Kidney (tissue), 14 donors: ENCODE measurements around the gene ARHGDIA. TPM values are rescaled to one million over a fixed set of nuclear protein-coding genes. Genes with fewer than 3 reads are reported as not detected.
A peak's percentile ranks its signal among the peaks of the same experiment; 100 is the strongest.

ENCODE experiments used
- DNase-seq, 5 donors: peaks; one replicate each; pipeline ENCODE4 v3.0.0-alpha.2; 2013 to 2020
- FAIRE-seq: peaks from 2 replicates; lab custom pipeline; 2012; peaks lifted over from hg19 to GRCh38; lab: Jason Lieb, UNC
- H3K27ac ChIP-seq, 2 donors: one replicate each; pipeline ENCODE4 v1.7.0; 2013; ENCODE audit warnings: low read depth in 2 of 2, low read length in 2 of 2, inconsistent platforms in 1 of 2
- H3K27me3 ChIP-seq: one replicate; pipeline ENCODE4 v1.7.1; 2013; ENCODE audit warnings: low read length, inconsistent platforms; ENCODE audit not compliant: control insufficient read depth, insufficient read depth
- H3K36me3 ChIP-seq, 3 donors: one replicate each; pipeline versions ENCODE4 v1.7.0 to v1.7.1; 2013; ENCODE audit warnings: low read length in 3 of 3, control low read depth in 1 of 3, inconsistent platforms in 1 of 3; ENCODE audit not compliant: insufficient read depth in 3 of 3, control insufficient read depth in 2 of 3
- H3K4me1 ChIP-seq, 3 donors: one replicate each; pipeline versions ENCODE4 v1.7.0 to v1.7.1; 2013; ENCODE audit warnings: low read length in 3 of 3, inconsistent platforms in 1 of 3, low read depth in 1 of 3; ENCODE audit not compliant: control insufficient read depth in 2 of 3, insufficient read depth in 2 of 3
- H3K4me3 ChIP-seq, 3 donors: one replicate each; pipeline versions ENCODE4 v1.7.0 to v1.8.1; 2013; ENCODE audit warnings: low read length in 3 of 3, control low read depth in 1 of 3, inconsistent platforms in 1 of 3
- H3K9ac ChIP-seq, 3 donors: one replicate each; pipeline versions ENCODE4 v1.7.0 to v1.7.1; 2013; ENCODE audit warnings: low read length in 3 of 3, control low read depth in 1 of 3, inconsistent platforms in 1 of 3
- H3K9me3 ChIP-seq, 3 donors: one replicate each; pipeline versions ENCODE4 v1.7.0 to v1.7.1; 2013; ENCODE audit warnings: low read length in 3 of 3, control low read depth in 1 of 3, inconsistent platforms in 1 of 3; ENCODE audit not compliant: control insufficient read depth in 2 of 3, insufficient read depth in 1 of 3
- CTCF ChIP-seq: IDR thresholded peaks from 3 replicates; pipeline ENCODE4 v1.5.1; 2012; ENCODE audit warnings: mild to moderate bottlenecking, moderate library complexity, borderline replicate concordance; ENCODE audit not compliant: insufficient read depth; ENCODE audit errors: extremely low read depth
- intact Hi-C: fragments of 100-400 bp; cut with DNase I; formaldehyde crosslinking; loops from one replicate; pipeline ENCODE4 v1.11.1; 2022
- polyA plus RNA-seq: library from polyadenylated mRNA; stranded (reverse); fragments of 350-450 nt; fragmentation: Illumina TruSeq; extraction: RNeasy Lipid Tissue Mini Kit (QIAGEN cat#74804); gene quantifications from one replicate; pipeline ENCODE4 v1.2.3, GENCODE V29; 2014; ENCODE audit warnings: low read depth, low replicate concordance; ENCODE audit not compliant: insufficient read depth
- total RNA-seq: library from RNA; stranded (reverse); fragmentation: NEBNext Ultra II Directional; extraction: Animal tissue kit (Norgen Biotek cat#: 25700); gene quantifications from one replicate; pipeline ENCODE4 v1.2.1, GENCODE V29; 2021
- donor health status: control.
- donor health status: control.
- donor health status: control.
- donor health status: control.
- donor health status: control.
- donor health status: DM: yes; HTN: yes; CAD: no.
- donor health status: Normal renal cell carcinoma (clear cell type).

ARHGDIA gene
- total and polyA plus RNA-seq, 2 donors from 2014 or later, result 424 to 453 TPM

GRCh38 chr17:81888105-81888987 lies 17.2 kb upstream of the ARHGDIA start:
- H3K4me1 ChIP-seq, result peaks cover 0 to 9% (median 5%) of the 10 kb centered on the region in 3 donors
- no peaks in the 10 kb centered on the region for H3K27me3 ChIP-seq
- intact Hi-C loops, result no loop called here
- TF ChIP-seq CTCF, result no peak
- no peak overlapping the region for H3K4me3 ChIP-seq
- no peak for DNase-seq
- peaks cover 0 to 27% (median 24%) of the 10 kb centered on the region in 3 donors for H3K36me3 ChIP-seq
- H3K27ac ChIP-seq, result no peak overlapping the region
- H3K9ac ChIP-seq, result no peak overlapping the region
- no peak for FAIRE-seq
- no peaks in the 10 kb centered on the region for H3K9me3 ChIP-seq

- peaks cover 0 to 9% (median 5%) of the 10 kb centered on the region in 3 donors for H3K4me1 ChIP-seq
- TF ChIP-seq CTCF, result no peak
- no peak overlapping the region for H3K9ac ChIP-seq
- no peak overlapping the region for H3K4me3 ChIP-seq
- H3K36me3 ChIP-seq, result peaks cover 0 to 27% (median 24%) of the 10 kb centered on the region in 3 donors
- intact Hi-C loops, result no loop called here
- no peak for FAIRE-seq
- peak in 1 of 5 donors; percentile 86 for DNase-seq
- no peaks in the 10 kb centered on the region for H3K9me3 ChIP-seq
- H3K27me3 ChIP-seq, result no peaks in the 10 kb centered on the region
- peak overlapping the region in 1 of 2 donors; percentile 63 for H3K27ac ChIP-seq
Observed at GRCh38 chr17:81885869-81886548, 14.9 kb upstream of the ARHGDIA start.

GRCh38 chr17:81885454-81885853 lies 14.3 kb upstream of the ARHGDIA start:
- intact Hi-C loops, result no loop called here
- Histone ChIP-seq H3K27me3 (no peaks in the 10 kb centered on the region), H3K4me1 (peaks cover 0 to 8% (median 3%) of the 10 kb centered on the region in 3 donors), H3K9ac (no peak overlapping the region), H3K36me3 (peaks cover 0 to 27% (median 24%) of the 10 kb centered on the region in 3 donors), H3K9me3 (no peaks in the 10 kb centered on the region), H3K27ac (peak overlapping the region in 1 of 2 donors; percentile 63), H3K4me3 (no peak overlapping the region)
- FAIRE-seq, result no peak
- TF ChIP-seq CTCF, result no peak
- no peak for DNase-seq
